T-cell (primary cell): ENCODE measurements around the gene SLC9A5. TPM values are rescaled to one million over a fixed set of nuclear protein-coding genes. Genes with fewer than 3 reads are reported as not detected.
A peak's percentile ranks its signal among the peaks of the same experiment; 100 is the strongest.

ENCODE experiments used
- ATAC-seq, 4 experiments: fragments of 200-7000 bp in 3 of 4; fragments of 150-1000 bp in 1 of 4; cut with Tn5 transposase; replicated peaks in 1 of 4; 1 replicate in 3 of 4; 2 replicates in 1 of 4; pipeline ENCODE4 v1.10.0; 2021; ENCODE audit warnings: moderate library complexity in 3 of 4, mild to moderate bottlenecking in 2 of 4, moderate number of reproducible peaks in 1 of 4
- CTCF ChIA-PET, 2 donors: fragments of 300-600 bp; sonication (Branson Sonifier 250); formaldehyde crosslinking; loops; one replicate each; lab custom pipeline; 2022; ENCODE audit warnings: antibody characterized with exemption in 2 of 2; lab: Charles Lee
- POLR2A ChIA-PET, 2 donors: fragments of 300-600 bp; sonication (Branson Sonifier 250); formaldehyde crosslinking; loops; one replicate each; lab custom pipeline; 2022; ENCODE audit warnings: antibody characterized with exemption in 2 of 2; lab: Charles Lee
- DNase-seq, 35 experiments: peaks; one replicate each; pipeline versions ENCODE4 v3.0.0 to v3.0.0-alpha.2; 2013 to 2023
- H3K27ac ChIP-seq: one replicate; pipeline ENCODE4 v1.5.1; 2013; ENCODE audit warnings: low read length
- H3K27me3 ChIP-seq, 2 experiments: replicated peaks in 1 of 2; 1 replicate in 1 of 2; 2 replicates in 1 of 2; pipeline versions ENCODE4 v1.6.1 to v1.7.0; 2013; ENCODE audit warnings: low read length in 1 of 2, mixed read lengths in 1 of 2; ENCODE audit not compliant: control insufficient read depth in 2 of 2, insufficient read depth in 2 of 2; ENCODE audit errors: extremely low read depth in 1 of 2
- H3K36me3 ChIP-seq, 2 donors: 1 replicate in 1 of 2; 2 replicates in 1 of 2; pipeline versions ENCODE4 v1.6.1 to v1.7.0; 2013; ENCODE audit warnings: low read length in 1 of 2; ENCODE audit not compliant: control insufficient read depth in 2 of 2, insufficient read depth in 1 of 2; ENCODE audit errors: extremely low read depth in 1 of 2
- H3K4me1 ChIP-seq, 2 experiments: 1 replicate in 1 of 2; 2 replicates in 1 of 2; pipeline versions ENCODE4 v1.6.1 to v1.7.0; 2013; ENCODE audit warnings: low read length in 2 of 2, mixed read lengths in 1 of 2; ENCODE audit not compliant: insufficient read depth in 2 of 2, control insufficient read depth in 1 of 2; ENCODE audit errors: extremely low read depth in 1 of 2
- H3K4me3 ChIP-seq, 2 donors: 1 replicate in 1 of 2; 2 replicates in 1 of 2; pipeline versions ENCODE4 v1.5.1 to v1.7.0; 2013; ENCODE audit warnings: mild to moderate bottlenecking in 2 of 2, low read length in 1 of 2, moderate library complexity in 1 of 2; ENCODE audit not compliant: control insufficient read depth in 1 of 2; ENCODE audit errors: extremely low read depth in 1 of 2
- H3K9me3 ChIP-seq: 2 replicates; pipeline ENCODE4 v1.7.0; 2013
- H3K27ac Mint-ChIP-seq, 2 donors: one replicate each; pipeline ENCODE4 v1.8.0; 2020 to 2021; ENCODE audit warnings: mild to moderate bottlenecking in 2 of 2, mixed read lengths in 2 of 2
- H3K27me3 Mint-ChIP-seq, 2 donors: one replicate each; pipeline ENCODE4 v1.8.0; 2021 to 2022; ENCODE audit warnings: mixed read lengths in 2 of 2
- H3K36me3 Mint-ChIP-seq: one replicate; pipeline ENCODE4 v1.8.0; 2021; ENCODE audit warnings: mixed read lengths
- H3K4me1 Mint-ChIP-seq, 3 donors: one replicate each; pipeline ENCODE4 v1.8.0; 2020 to 2022; ENCODE audit warnings: mixed read lengths in 3 of 3, mild to moderate bottlenecking in 1 of 3
- H3K4me3 Mint-ChIP-seq, 3 donors: one replicate each; pipeline ENCODE4 v1.8.0; 2020 to 2022; ENCODE audit warnings: mild to moderate bottlenecking in 3 of 3, mixed read lengths in 3 of 3, moderate library complexity in 3 of 3
- H3K9me3 Mint-ChIP-seq, 3 donors: one replicate each; pipeline ENCODE4 v1.8.0; 2020 to 2022; ENCODE audit warnings: mixed read lengths in 3 of 3
- WGBS: methylation state at CpG from one replicate; pipeline ENCODE4 v1.1.5; 2013; ENCODE audit warnings: missing lambda C conversion rate; ENCODE audit not compliant: insufficient coverage; 5-methylcytosine and 5-hydroxymethylcytosine counted together
- total RNA-seq, 35 experiments: library from RNA in 6 of 35; stranded (reverse) in 6 of 35; fragments of 120-200 nt in 1 of 35; gene quantifications; one replicate each; pipeline versions ENCODE4 v1.2.1 to v1.2.4 and lab custom pipeline; 2013 to 2026

Gene SLC9A5
- total RNA-seq, 5 donors from 2014 or later (not counting 1 experiment from before 2014, with no cell fraction given): 1.4 to 2.3 (median 2.2) TPM

GRCh38 chr16:67247192-67248072, 1.3 kb upstream of the SLC9A5 start, which contains the start of gene FHOD1:
TSS of gene FHOD1 (minus strand) at chr16:67247481. CDS start at chr16:67247410, 71 bp downstream.
- peaks cover 40 to 52% (median 45%) of the 10 kb centered on the region in 3 donors for H3K4me1 Mint-ChIP-seq
- peak within 1 kb of the TSS; percentile 88 for H3K27ac ChIP-seq
- peak; percentile 78 to 84 (median 81) for ATAC-seq
- ChIA-PET CTCF (interaction anchor here in 1 of 2 donors (0.6 to 2.5 kb wide), 5 partner anchors 13 to 683 kb away, joined by 3 to 12 read pairs (median 3); partner anchors contain the start of gene TMEM208), POLR2A (interaction anchor here in 1 of 2 donors (1.0 kb wide), 1 partner anchor 20 kb away, joined by 3 read pairs; the partner anchor contains the start of gene TMEM208)
- WGBS: under 1% methylated on average over 60 of the region's 60 CpGs
- H3K4me3 Mint-ChIP-seq: peak within 1 kb of the TSS; percentile 83 to 93 (median 88)
- H3K4me1 ChIP-seq: peaks cover 24 to 65% of the 10 kb centered on the region in 2 experiments
- peaks cover 0 to 9% of the 10 kb centered on the region in 2 donors for H3K27me3 Mint-ChIP-seq
- H3K9me3 Mint-ChIP-seq: no peaks in the 10 kb centered on the region
- no peaks in the 10 kb centered on the region for H3K36me3 ChIP-seq
- no peaks in the 10 kb centered on the region for H3K9me3 ChIP-seq
- peak within 1 kb of the TSS; percentile 81 for H3K27ac Mint-ChIP-seq
- DNase-seq: peak; percentile 85 to 98 (median 92)
- H3K4me3 ChIP-seq: peak within 1 kb of the TSS; percentile 75 to 76
- H3K36me3 Mint-ChIP-seq: no peaks in the 10 kb centered on the region
- peaks cover 10 to 18% of the 10 kb centered on the region in 2 experiments for H3K27me3 ChIP-seq

- Histone ChIP-seq H3K27ac (no peak overlapping the region), H3K4me3 (peak overlapping the region; percentile 75 to 76), H3K36me3 (no peaks in the 10 kb centered on the region), H3K27me3 (peaks cover 10 to 23% of the 10 kb centered on the region in 2 experiments), H3K9me3 (no peaks in the 10 kb centered on the region), H3K4me1 (peaks cover 24 to 64% of the 10 kb centered on the region in 2 experiments)
- no peaks in the 10 kb centered on the region for H3K9me3 Mint-ChIP-seq
- ChIA-PET CTCF (interaction anchor here in 1 of 2 donors (0.6 to 2.5 kb wide), 5 partner anchors 13 to 684 kb away, joined by 3 to 12 read pairs (median 3); partner anchors contain the start of gene TMEM208), POLR2A (interaction anchor here in 1 of 2 donors (1.0 kb wide), 1 partner anchor 21 kb away, joined by 3 read pairs; the partner anchor contains the start of gene TMEM208)
- no peaks in the 10 kb centered on the region for H3K36me3 Mint-ChIP-seq
- H3K27ac Mint-ChIP-seq: peak overlapping the region; percentile 81
- H3K27me3 Mint-ChIP-seq: peaks cover 0 to 9% of the 10 kb centered on the region in 2 donors
- peaks cover 40 to 49% (median 42%) of the 10 kb centered on the region in 3 donors for H3K4me1 Mint-ChIP-seq
- peak in 1 of 35 experiments; percentile 19 for DNase-seq
- WGBS: 12% methylated on average over 6 of the region's 7 CpGs
- H3K4me3 Mint-ChIP-seq: peak overlapping the region; percentile 83 to 93 (median 88)
- ATAC-seq: no peak
These were observed 742 bp upstream of the SLC9A5 start for GRCh38 chr16:67248073-67248400.

GRCh38 chr16:67249178-67250044, 632 bp downstream of the SLC9A5 start:
- Mint-ChIP-seq H3K27me3 (peaks cover 0 to 9% of the 10 kb centered on the region in 2 donors), H3K4me1 (peaks cover 33 to 37% (median 34%) of the 10 kb centered on the region in 3 donors), H3K36me3 (no peaks in the 10 kb centered on the region), H3K9me3 (no peaks in the 10 kb centered on the region), H3K27ac (no peak overlapping the region), H3K4me3 (peak overlapping the region; percentile 68 to 93 (median 69))
- Histone ChIP-seq H3K27ac (no peak overlapping the region), H3K9me3 (no peaks in the 10 kb centered on the region), H3K36me3 (no peaks in the 10 kb centered on the region), H3K4me1 (peaks cover 24 to 53% of the 10 kb centered on the region in 2 experiments), H3K27me3 (peaks cover 10 to 23% of the 10 kb centered on the region in 2 experiments), H3K4me3 (peak overlapping the region; percentile 71 to 75)
- CTCF ChIA-PET: interaction anchor here in 1 of 2 donors (0.6 to 2.5 kb wide), 2 partner anchors 22 to 920 kb away, joined by 3 to 12 read pairs; partner anchors contain the start of gene TMEM208
- ATAC-seq (no peak), DNase-seq (no peak)
- 30% methylated on average over 17 of the region's 22 CpGs for WGBS
- POLR2A ChIA-PET: no interaction called here

GRCh38 chr16:67250045-67250327, 1.2 kb downstream of the SLC9A5 start:
- Mint-ChIP-seq H3K27me3 (peaks cover 0 to 9% of the 10 kb centered on the region in 2 donors), H3K27ac (no peak overlapping the region), H3K36me3 (no peaks in the 10 kb centered on the region), H3K4me3 (peak overlapping the region; percentile 68 to 93 (median 69)), H3K9me3 (no peaks in the 10 kb centered on the region), H3K4me1 (peaks cover 27 to 31% (median 28%) of the 10 kb centered on the region in 3 donors)
- Histone ChIP-seq H3K4me1 (peaks cover 22 to 47% of the 10 kb centered on the region in 2 experiments), H3K9me3 (no peaks in the 10 kb centered on the region), H3K27ac (no peak overlapping the region), H3K4me3 (no peak overlapping the region), H3K36me3 (no peaks in the 10 kb centered on the region), H3K27me3 (peaks cover 10 to 28% of the 10 kb centered on the region in 2 experiments)
- no peak for ATAC-seq
- no peak for DNase-seq
- CTCF ChIA-PET: no interaction called here
- POLR2A ChIA-PET: no interaction called here
- WGBS: 95% methylated on average over 3 of the region's 4 CpGs

GRCh38 chr16:67252609-67253497, 4.1 kb downstream of the SLC9A5 start:
- Histone ChIP-seq H3K27me3 (peaks cover 10 to 57% of the 10 kb centered on the region in 2 experiments), H3K4me1 (peaks cover 10 to 22% of the 10 kb centered on the region in 2 experiments), H3K36me3 (no peaks in the 10 kb centered on the region), H3K27ac (no peak overlapping the region), H3K4me3 (no peak overlapping the region), H3K9me3 (no peaks in the 10 kb centered on the region)
- CTCF ChIA-PET: no interaction called here
- Mint-ChIP-seq H3K4me1 (peaks cover 14 to 17% (median 16%) of the 10 kb centered on the region in 3 donors), H3K27ac (no peak overlapping the region), H3K9me3 (no peaks in the 10 kb centered on the region), H3K27me3 (peaks cover 0 to 18% of the 10 kb centered on the region in 2 donors), H3K4me3 (no peak overlapping the region), H3K36me3 (no peaks in the 10 kb centered on the region)
- 100% methylated on average over 2 of the region's 4 CpGs for WGBS
- DNase-seq (no peak), ATAC-seq (no peak)
- POLR2A ChIA-PET: no interaction called here
